ENCODE measurements around the gene DNAJC1. TPM values are rescaled to one million over a fixed set of nuclear protein-coding genes. Genes with fewer than 3 reads are reported as not detected.
A peak's percentile ranks its signal among the peaks of the same experiment; 100 is the strongest.
"Not testable (repeated sequence)": the region's sequence is repeated elsewhere in the genome, so short reads cannot be mapped to it uniquely, and the experiment has no call there.

DNAJC1 gene
- total RNA-seq, 1 donor from 2014 or later = 40.4 TPM

GRCh38 chr10:21727452-21728168 lies 275.9 kb downstream of the DNAJC1 start:
- peak; percentile 39 for DNase-seq (ENCODE audit: low spot score)

- DNase-seq (ENCODE audit: low spot score) = no peak
Observed at GRCh38 chr10:21726601-21727225, 276.8 kb downstream of the DNAJC1 start.

DNA sequence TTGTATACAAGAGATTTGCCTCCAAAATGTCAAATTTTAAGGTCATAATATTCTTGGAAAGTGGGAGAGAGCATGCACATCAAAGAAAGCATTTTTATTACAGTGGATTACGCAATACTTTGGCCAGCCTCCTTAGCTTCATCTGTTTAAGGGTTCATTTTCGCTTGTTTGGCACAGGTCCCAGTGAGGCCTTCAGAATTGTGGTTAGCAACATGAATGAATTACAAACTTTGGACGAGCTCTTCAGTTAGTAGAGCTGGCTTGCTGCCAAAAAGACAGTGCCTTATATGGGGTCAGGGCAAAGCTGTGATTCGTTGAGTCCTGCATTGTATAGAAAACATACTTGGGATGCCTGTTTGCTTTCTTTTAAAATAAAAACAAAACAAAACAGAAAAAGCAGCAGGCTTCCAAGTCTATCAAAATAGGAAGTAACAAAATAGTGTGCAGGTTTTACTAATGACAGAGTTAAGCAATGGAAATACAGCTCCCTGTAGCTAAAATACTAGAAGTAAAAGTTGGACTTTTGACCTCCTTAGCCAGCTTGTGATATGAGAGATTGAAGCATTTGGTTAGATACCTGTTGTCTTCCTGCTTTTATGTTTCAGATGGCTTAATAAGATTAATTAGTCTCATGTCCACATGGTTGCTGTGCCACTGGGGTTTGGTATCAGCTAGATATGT lies 278.7 kb downstream of the DNAJC1 start:
- peak; percentile 95 for DNase-seq (ENCODE audit: low spot score)

- DNase-seq (ENCODE audit: low spot score) = no peak
Observed at GRCh38 chr10:21724020-21724589, 279.4 kb downstream of the DNAJC1 start.

DNA sequence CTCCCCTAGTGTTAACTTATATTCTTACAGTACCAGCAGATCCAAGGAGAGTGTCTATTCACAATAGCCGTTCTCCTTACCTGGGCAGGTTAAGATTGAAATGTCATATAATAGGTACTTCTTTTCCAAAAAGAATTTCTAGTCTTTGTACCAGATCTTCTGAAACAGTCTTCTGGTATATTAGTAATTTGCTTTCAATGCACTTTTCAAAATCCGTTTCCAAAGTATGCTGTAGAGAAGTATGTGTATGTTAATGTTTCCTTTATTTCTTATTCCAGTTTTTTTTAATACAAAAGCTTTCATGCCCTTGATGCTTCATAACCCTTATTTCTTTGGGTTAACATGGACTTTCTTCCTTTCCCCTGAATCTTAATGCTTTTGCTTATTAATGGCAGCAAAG lies 281.3 kb downstream of the DNAJC1 start:
- DNase-seq (ENCODE audit: low spot score) = no peak

DNA sequence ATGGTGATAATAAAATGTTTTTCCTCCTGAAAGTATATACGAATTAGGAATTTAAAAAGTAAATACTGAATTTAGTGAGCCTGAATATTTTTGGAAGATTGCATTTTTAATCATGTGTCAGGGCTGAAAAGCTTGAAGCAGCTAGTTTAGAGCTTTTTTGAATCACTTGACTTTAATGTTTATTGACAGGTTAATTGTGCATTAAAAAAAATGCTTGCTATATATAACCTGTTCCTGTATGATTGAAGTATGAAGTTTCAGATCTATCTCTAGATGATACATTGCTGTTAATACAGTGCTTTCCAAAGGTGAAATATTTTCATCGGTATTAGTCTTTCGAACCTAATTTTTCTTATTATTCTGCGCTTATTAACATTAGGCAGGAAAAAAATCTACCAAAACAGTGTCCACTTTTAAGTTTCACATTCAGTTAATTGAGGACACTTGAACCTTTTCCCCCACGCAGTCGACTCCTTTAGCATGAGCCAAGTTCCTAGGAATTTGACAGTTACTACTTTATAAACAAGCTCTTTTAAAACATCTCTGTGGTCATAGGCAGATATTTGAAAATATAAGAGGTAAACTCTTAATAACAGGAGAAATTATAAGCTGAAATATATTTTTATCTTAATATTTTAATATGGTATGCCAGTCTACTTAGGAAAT lies 282.4 kb downstream of the DNAJC1 start:
- DNase-seq (ENCODE audit: low spot score) = no peak

GRCh38 chr10:21720090-21720489 lies 283.4 kb downstream of the DNAJC1 start:
- DNase-seq (ENCODE audit: low spot score) = no peak

DNA sequence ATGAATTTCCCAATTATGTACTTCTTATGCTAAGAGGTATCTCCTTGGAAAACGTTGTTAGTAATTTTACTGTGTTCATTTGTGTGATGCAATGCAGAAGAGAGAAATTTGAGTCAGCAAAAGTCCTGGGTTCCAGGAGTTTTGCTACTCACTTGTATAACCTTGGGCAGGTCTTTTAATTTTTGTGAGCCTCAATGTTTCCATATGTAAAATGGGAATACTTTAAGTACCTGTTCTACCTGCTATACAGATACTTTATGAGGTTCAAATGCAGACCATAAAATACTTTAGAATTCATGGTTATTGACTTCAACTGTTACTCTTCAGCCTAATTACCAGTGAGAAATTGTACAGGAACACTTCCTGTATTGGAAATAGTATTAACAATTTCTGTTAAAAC lies 284.0 kb downstream of the DNAJC1 start:
- no peak for DNase-seq (ENCODE audit: low spot score)

DNA sequence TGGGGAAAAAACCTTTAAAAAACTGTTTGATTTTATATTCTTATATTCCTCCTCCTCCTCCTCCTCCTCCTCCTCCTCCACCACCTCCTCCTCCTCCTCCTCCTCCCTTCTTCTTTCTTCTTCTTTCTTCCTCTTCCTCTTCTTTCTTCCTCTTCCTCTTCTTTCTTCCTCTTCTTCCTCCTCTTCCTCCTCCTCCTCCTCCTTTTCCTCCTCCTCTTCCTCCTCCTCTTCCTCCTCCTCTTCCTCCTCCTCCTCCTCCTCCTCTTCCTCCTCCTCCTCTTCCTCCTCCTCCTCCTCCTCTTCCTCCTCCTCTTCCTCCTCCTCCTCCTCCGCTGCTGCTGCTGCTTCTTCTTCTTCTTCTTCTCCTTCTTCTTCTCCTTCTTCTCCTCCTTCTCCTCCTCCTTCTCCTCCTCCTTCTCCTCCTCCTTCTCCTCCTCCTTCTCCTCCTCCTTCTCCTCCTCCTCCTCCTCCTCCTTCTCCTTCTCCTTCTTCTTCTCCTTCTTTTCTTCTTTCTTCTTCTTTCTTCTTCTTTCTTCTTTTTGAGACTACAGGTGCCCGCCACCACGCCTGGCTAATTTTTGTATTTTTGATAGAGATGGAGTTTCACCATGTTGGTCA lies 286.0 kb downstream of the DNAJC1 start:
- not testable (repeated sequence) for DNase-seq (ENCODE audit: low spot score)

DNA sequence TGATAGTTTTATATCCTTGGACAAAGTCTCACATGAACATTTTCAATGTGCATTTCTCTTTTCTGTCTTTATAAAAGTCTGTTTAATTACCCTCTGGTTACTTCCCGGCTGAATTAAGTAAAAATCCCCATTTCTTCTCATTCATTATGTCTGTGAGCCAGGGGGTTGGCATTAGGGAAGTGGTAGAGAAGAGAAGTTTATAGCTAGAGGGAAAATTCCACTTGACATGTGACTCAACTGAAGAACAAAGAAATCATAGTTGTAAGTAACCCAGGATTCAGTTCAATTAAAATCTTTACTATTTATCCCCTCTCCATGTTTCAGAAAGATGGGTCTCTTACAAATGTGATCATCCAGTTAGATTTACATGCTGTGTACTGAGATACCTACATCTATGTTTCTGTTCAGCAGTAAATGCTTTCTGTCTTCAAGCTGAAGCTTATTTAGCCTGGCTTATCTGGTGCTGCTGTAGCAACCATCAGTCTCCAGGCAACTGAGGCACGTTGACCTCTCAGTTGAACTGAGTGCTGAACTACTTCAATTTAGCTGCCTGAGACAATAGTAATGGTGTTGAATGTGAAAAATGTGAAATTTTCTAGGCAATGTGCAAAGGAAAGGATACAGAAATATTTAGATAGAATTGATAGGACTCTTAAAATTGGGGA lies 287.9 kb downstream of the DNAJC1 start:
- DNase-seq (ENCODE audit: low spot score) = no peak

GRCh38 chr10:21712975-21713374 lies 290.6 kb downstream of the DNAJC1 start:
- no peak for DNase-seq (ENCODE audit: low spot score)

GRCh38 chr10:21707498-21707897 lies 296.0 kb downstream of the DNAJC1 start:
- DNase-seq (ENCODE audit: low spot score) = no peak

Other genes with a start within 250 kb of the DNAJC1 start
- not detected for gene EBLN1, start 214.3 kb upstream of the DNAJC1 start, total RNA-seq